ENCODE data around the gene KDM4C.

DNA sequence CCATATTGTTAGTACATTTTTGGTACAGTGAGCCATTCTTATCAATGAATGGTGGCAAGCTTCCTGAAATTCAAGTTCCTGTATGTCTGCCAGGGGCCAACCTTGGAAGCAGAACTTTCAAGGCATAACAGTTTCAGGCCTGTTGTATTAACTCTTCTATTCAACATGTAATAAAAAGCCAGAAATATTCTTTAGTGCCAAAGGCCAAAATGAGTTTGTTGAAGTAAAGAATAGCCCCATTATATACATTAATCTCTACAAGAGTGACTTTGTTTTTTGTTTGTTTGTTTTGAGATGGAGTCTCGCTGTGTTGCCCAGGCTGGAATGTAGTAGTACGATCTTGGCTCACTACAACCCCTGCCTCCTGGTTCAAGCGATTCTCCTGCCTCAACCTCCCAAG is 321.3 kb downstream of the KDM4C start:
- TF ChIP-seq, protein P1, sequence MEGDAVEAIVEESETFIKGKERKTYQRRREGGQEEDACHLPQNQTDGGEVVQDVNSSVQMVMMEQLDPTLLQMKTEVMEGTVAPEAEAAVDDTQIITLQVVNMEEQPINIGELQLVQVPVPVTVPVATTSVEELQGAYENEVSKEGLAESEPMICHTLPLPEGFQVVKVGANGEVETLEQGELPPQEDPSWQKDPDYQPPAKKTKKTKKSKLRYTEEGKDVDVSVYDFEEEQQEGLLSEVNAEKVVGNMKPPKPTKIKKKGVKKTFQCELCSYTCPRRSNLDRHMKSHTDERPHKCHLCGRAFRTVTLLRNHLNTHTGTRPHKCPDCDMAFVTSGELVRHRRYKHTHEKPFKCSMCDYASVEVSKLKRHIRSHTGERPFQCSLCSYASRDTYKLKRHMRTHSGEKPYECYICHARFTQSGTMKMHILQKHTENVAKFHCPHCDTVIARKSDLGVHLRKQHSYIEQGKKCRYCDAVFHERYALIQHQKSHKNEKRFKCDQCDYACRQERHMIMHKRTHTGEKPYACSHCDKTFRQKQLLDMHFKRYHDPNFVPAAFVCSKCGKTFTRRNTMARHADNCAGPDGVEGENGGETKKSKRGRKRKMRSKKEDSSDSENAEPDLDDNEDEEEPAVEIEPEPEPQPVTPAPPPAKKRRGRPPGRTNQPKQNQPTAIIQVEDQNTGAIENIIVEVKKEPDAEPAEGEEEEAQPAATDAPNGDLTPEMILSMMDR (IDR thresholded peaks at IDR 0.05) = no peak
- TF ChIP-seq POLR2AphosphoS5 (IDR thresholded peaks at IDR 0.05; ENCODE audit: low read depth, low read length) = no peak
